T-helper 1 cell treated with Interleukin-12 subunit alpha and Interleukin-12 subunit beta and Interleukin-4 antibody, amounts not matched to agents 30 μg/mL and 1 μg/mL, for 36 hours (primary cell): ENCODE data around the gene KRT14.

Experiments
- H3K27ac Mint-ChIP-seq: one replicate; pipeline ENCODE4 v1.8.0; 2021; ENCODE audit warnings: mild to moderate bottlenecking, mixed read lengths
- H3K27me3 Mint-ChIP-seq: one replicate; pipeline ENCODE4 v1.8.0; 2021; ENCODE audit warnings: low read depth, mixed read lengths
- H3K36me3 Mint-ChIP-seq: one replicate; pipeline ENCODE4 v1.8.0; 2021; ENCODE audit warnings: low read depth, mixed read lengths
- H3K4me1 Mint-ChIP-seq: one replicate; pipeline ENCODE4 v1.8.0; 2021; ENCODE audit warnings: low read depth, mixed read lengths
- H3K4me3 Mint-ChIP-seq: one replicate; pipeline ENCODE4 v1.8.0; 2021; ENCODE audit warnings: mild to moderate bottlenecking, moderate library complexity, mixed read lengths
- H3K9me3 Mint-ChIP-seq: one replicate; pipeline ENCODE4 v1.8.0; 2021; ENCODE audit warnings: mixed read lengths

The KRT14 gene

GRCh38 chr17:41540921-41541625 lies 45.6 kb downstream of the KRT14 start:
- H3K27me3 Mint-ChIP-seq: peaks cover 11% of the 10 kb centered on the region
- H3K27ac Mint-ChIP-seq: no peak overlapping the region
- H3K9me3 Mint-ChIP-seq: no peaks in the 10 kb centered on the region
- no peaks in the 10 kb centered on the region for H3K36me3 Mint-ChIP-seq
- no peak overlapping the region for H3K4me3 Mint-ChIP-seq
- H3K4me1 Mint-ChIP-seq: no peaks in the 10 kb centered on the region

- Mint-ChIP-seq H3K4me3 (no peak overlapping the region), H3K27ac (no peak overlapping the region), H3K27me3 (peaks cover 16% of the 10 kb centered on the region), H3K36me3 (no peaks in the 10 kb centered on the region), H3K4me1 (no peaks in the 10 kb centered on the region), H3K9me3 (no peaks in the 10 kb centered on the region)
Observed at GRCh38 chr17:41539979-41540701, 46.6 kb downstream of the KRT14 start.

- Mint-ChIP-seq H3K9me3 (no peaks in the 10 kb centered on the region), H3K27me3 (peaks cover 20% of the 10 kb centered on the region), H3K27ac (no peak overlapping the region), H3K4me3 (no peak overlapping the region), H3K4me1 (no peaks in the 10 kb centered on the region), H3K36me3 (no peaks in the 10 kb centered on the region)
Observed at GRCh38 chr17:41539071-41539492, 47.6 kb downstream of the KRT14 start.

- no peaks in the 10 kb centered on the region for H3K9me3 Mint-ChIP-seq
- no peak overlapping the region for H3K27ac Mint-ChIP-seq
Observed at GRCh38 chr17:41538565-41538991, 48.1 kb downstream of the KRT14 start.

GRCh38 chr17:41537990-41538389 lies 48.7 kb downstream of the KRT14 start:
- Mint-ChIP-seq H3K27me3 (peaks cover 24% of the 10 kb centered on the region), H3K9me3 (no peaks in the 10 kb centered on the region), H3K4me1 (no peaks in the 10 kb centered on the region), H3K4me3 (no peak overlapping the region), H3K27ac (no peak overlapping the region), H3K36me3 (no peaks in the 10 kb centered on the region)

More at GRCh38 chr17:41538565-41538991, 48.1 kb downstream of the KRT14 start:
- Mint-ChIP-seq H3K27me3 (peaks cover 20% of the 10 kb centered on the region), H3K4me3 (no peak overlapping the region), H3K4me1 (no peaks in the 10 kb centered on the region), H3K36me3 (no peaks in the 10 kb centered on the region)

GRCh38 chr17:41537614-41537954 lies 49.1 kb downstream of the KRT14 start:
- H3K27me3 Mint-ChIP-seq: peaks cover 29% of the 10 kb centered on the region
- H3K4me3 Mint-ChIP-seq: no peak overlapping the region
- H3K9me3 Mint-ChIP-seq: no peaks in the 10 kb centered on the region
- H3K4me1 Mint-ChIP-seq: no peaks in the 10 kb centered on the region
- no peak overlapping the region for H3K27ac Mint-ChIP-seq
- H3K36me3 Mint-ChIP-seq: no peaks in the 10 kb centered on the region

- peaks cover 35% of the 10 kb centered on the region for H3K27me3 Mint-ChIP-seq
- no peak overlapping the region for H3K27ac Mint-ChIP-seq
- H3K9me3 Mint-ChIP-seq: no peaks in the 10 kb centered on the region
- H3K4me1 Mint-ChIP-seq: no peaks in the 10 kb centered on the region
- H3K4me3 Mint-ChIP-seq: no peak overlapping the region
- no peaks in the 10 kb centered on the region for H3K36me3 Mint-ChIP-seq
Observed at GRCh38 chr17:41536741-41537613, 49.7 kb downstream of the KRT14 start.

GRCh38 chr17:41535764-41536481 lies 50.8 kb downstream of the KRT14 start:
- H3K9me3 Mint-ChIP-seq: no peaks in the 10 kb centered on the region
- no peaks in the 10 kb centered on the region for H3K36me3 Mint-ChIP-seq
- no peaks in the 10 kb centered on the region for H3K4me1 Mint-ChIP-seq
- no peak overlapping the region for H3K4me3 Mint-ChIP-seq
- peaks cover 44% of the 10 kb centered on the region for H3K27me3 Mint-ChIP-seq
- no peak overlapping the region for H3K27ac Mint-ChIP-seq

GRCh38 chr17:41534899-41535546 lies 51.7 kb downstream of the KRT14 start:
- Mint-ChIP-seq H3K4me1 (no peaks in the 10 kb centered on the region), H3K27me3 (peaks cover 50% of the 10 kb centered on the region), H3K27ac (no peak overlapping the region), H3K9me3 (no peaks in the 10 kb centered on the region), H3K4me3 (no peak overlapping the region), H3K36me3 (no peaks in the 10 kb centered on the region)

GRCh38 chr17:41533613-41534012 lies 53.1 kb downstream of the KRT14 start:
- Mint-ChIP-seq H3K4me1 (no peaks in the 10 kb centered on the region), H3K9me3 (no peaks in the 10 kb centered on the region), H3K27ac (no peak overlapping the region), H3K36me3 (no peaks in the 10 kb centered on the region), H3K27me3 (peaks cover 62% of the 10 kb centered on the region), H3K4me3 (no peak overlapping the region)

- no peaks in the 10 kb centered on the region for H3K4me1 Mint-ChIP-seq
- no peaks in the 10 kb centered on the region for H3K9me3 Mint-ChIP-seq
Observed at GRCh38 chr17:41532947-41533570, 53.6 kb downstream of the KRT14 start.

More at GRCh38 chr17:41532947-41533570, 53.6 kb downstream of the KRT14 start:
- H3K27ac Mint-ChIP-seq: no peak overlapping the region
- peaks cover 65% of the 10 kb centered on the region for H3K27me3 Mint-ChIP-seq
- H3K36me3 Mint-ChIP-seq: no peaks in the 10 kb centered on the region
- H3K4me3 Mint-ChIP-seq: no peak overlapping the region
